Activated CD4-positive, alpha-beta T cell treated with anti-CD3 and anti-CD28 coated beads, Interleukin-2, amount 50 U/mL, for 16 hours (primary cell): ENCODE data around the gene RFTN2.
"Not testable (repeated sequence)": the region's sequence is repeated elsewhere in the genome, so short reads cannot be mapped to it uniquely, and the experiment has no call there.

Experiments used
- DNase-seq: peaks from one replicate; pipeline ENCODE4 v3.0.0-alpha.2; 2020

Gene RFTN2

GRCh38 chr2:197601726-197602125, 73.7 kb downstream of the RFTN2 start:
- no peak for DNase-seq

GRCh38 chr2:197600306-197600705, 75.1 kb downstream of the RFTN2 start:
- DNase-seq = no peak

GRCh38 chr2:197599285-197599965, 76.0 kb downstream of the RFTN2 start:
- DNase-seq = peak; percentile 27

- DNase-seq = no peak
Measured at GRCh38 chr2:197598450-197598849, 76.9 kb downstream of the RFTN2 start.

GRCh38 chr2:197597166-197597565, 78.2 kb downstream of the RFTN2 start:
- no peak for DNase-seq

GRCh38 chr2:197596766-197597165, 78.6 kb downstream of the RFTN2 start:
- DNase-seq = no peak

- no peak for DNase-seq
Measured at GRCh38 chr2:197591339-197592072, 83.9 kb downstream of the RFTN2 start.

- DNase-seq = not testable (repeated sequence)
Measured at GRCh38 chr2:197587255-197587654, 88.1 kb downstream of the RFTN2 start.

- DNase-seq = not testable (repeated sequence)
Measured at GRCh38 chr2:197580166-197580565, 95.2 kb downstream of the RFTN2 start.

- not testable (repeated sequence) for DNase-seq
Measured at GRCh38 chr2:197578294-197578693, 97.1 kb downstream of the RFTN2 start.

- DNase-seq = no peak
Measured at GRCh38 chr2:197577446-197577845, 97.9 kb downstream of the RFTN2 start.

GRCh38 chr2:197576631-197577030, 98.8 kb downstream of the RFTN2 start:
- no peak for DNase-seq

GRCh38 chr2:197575987-197576386, 99.4 kb downstream of the RFTN2 start:
- no peak for DNase-seq

- no peak for DNase-seq
Measured at GRCh38 chr2:197573608-197574007, 101.8 kb downstream of the RFTN2 start.

GRCh38 chr2:197571627-197572271, 103.6 kb downstream of the RFTN2 start:
- DNase-seq = no peak

- no peak for DNase-seq
Measured at GRCh38 chr2:197560146-197560665, 115.2 kb downstream of the RFTN2 start.

- DNase-seq = no peak
Measured at GRCh38 chr2:197559681-197560080, 115.7 kb downstream of the RFTN2 start.

GRCh38 chr2:197558393-197558792, 117.0 kb downstream of the RFTN2 start:
- DNase-seq = no peak

GRCh38 chr2:197556456-197556855, 118.9 kb downstream of the RFTN2 start:
- no peak for DNase-seq

- DNase-seq = no peak
Measured at GRCh38 chr2:197555467-197555866, 119.9 kb downstream of the RFTN2 start.

GRCh38 chr2:197551260-197551659, 124.1 kb downstream of the RFTN2 start:
- not testable (repeated sequence) for DNase-seq

GRCh38 chr2:197548582-197548981, 126.8 kb downstream of the RFTN2 start:
- DNase-seq = no peak

- no peak for DNase-seq
Measured at GRCh38 chr2:197547163-197547900, 128.1 kb downstream of the RFTN2 start.
